Endothelial cell of umbilical vein (primary cell): ENCODE measurements around the gene BGN. TPM values are rescaled to one million over a fixed set of nuclear protein-coding genes. Genes with fewer than 3 reads are reported as not detected.

ENCODE experiments used
- BruUV-seq: library from RNA; stranded (reverse); fragments of 400-500 nt; replicated peaks from 2 replicates; lab custom pipeline; 2021; lab: Mats Ljungman, UMichigan
- CTCF ChIA-PET: fragments of 300-600, 350-600 bp; sonication (Branson Sonifier 250); formaldehyde crosslinking; loops from one replicate; lab custom pipeline; 2021; ENCODE audit warnings: antibody characterized with exemption, inconsistent platforms; lab: Charles Lee
- POLR2A ChIA-PET: fragments of 300-600, 350-600 bp; sonication (Branson Sonifier 250); formaldehyde crosslinking; loops from one replicate; lab custom pipeline; 2021; ENCODE audit warnings: antibody characterized with exemption, inconsistent platforms; lab: Charles Lee
- DNase-seq: peaks from one replicate; pipeline ENCODE4 v3.0.0-alpha.2; 2011; ENCODE audit warnings: low read depth, low spot score
- FAIRE-seq: peaks from 2 replicates; lab custom pipeline; 2011; peaks lifted over from hg19 to GRCh38; lab: Jason Lieb, UNC
- H2AFZ ChIP-seq: 2 replicates; pipeline ENCODE4 v1.6.0; 2012; ENCODE audit warnings: low read depth, low read length, control low read depth, inconsistent platforms
- H3K27ac ChIP-seq: 2 replicates; pipeline ENCODE4 v1.5.1; 2011; ENCODE audit warnings: low read depth, mild to moderate bottlenecking, control low read depth, low read length, moderate library complexity; ENCODE audit not compliant: insufficient read depth
- H3K27me3 ChIP-seq, 2 experiments: 2 replicates each; pipeline versions ENCODE4 v1.6.0 to v1.6.1; 2011; ENCODE audit warnings: low read length in 2 of 2, mixed read lengths in 1 of 2; ENCODE audit not compliant: control insufficient read depth in 2 of 2, insufficient read depth in 2 of 2
- H3K36me3 ChIP-seq, 2 experiments: 2 replicates in 1 of 2; 3 replicates in 1 of 2; pipeline ENCODE4 v1.5.1; 2011; ENCODE audit warnings: low read length in 2 of 2, mild to moderate bottlenecking in 1 of 2, moderate library complexity in 1 of 2; ENCODE audit not compliant: control insufficient read depth in 2 of 2, insufficient read depth in 2 of 2; ENCODE audit errors: extremely low read depth in 1 of 2
- H3K4me1 ChIP-seq: 3 replicates; pipeline ENCODE4 v1.5.1; 2011; ENCODE audit warnings: mild to moderate bottlenecking, low read length; ENCODE audit not compliant: control insufficient read depth, insufficient read depth; ENCODE audit errors: extremely low read depth
- H3K4me2 ChIP-seq: 2 replicates; pipeline ENCODE4 v1.6.1; 2011; ENCODE audit warnings: low read length, control low read depth, mixed read lengths; ENCODE audit not compliant: insufficient read depth
- H3K4me3 ChIP-seq, 3 experiments: fragments of 200-600 bp in 1 of 3; sonication (generic), shearing (Covaris generic) in 1 of 3; replicated peaks in 1 of 3; 2 replicates each; pipeline ENCODE4 v1.5.1; 2011 to 2016; ENCODE audit warnings: control low read depth in 3 of 3, low read length in 3 of 3, mild to moderate bottlenecking in 2 of 3, inconsistent platforms in 1 of 3, low read depth in 1 of 3, moderate library complexity in 1 of 3; ENCODE audit not compliant: insufficient read depth in 1 of 3
- H3K79me2 ChIP-seq: 2 replicates; pipeline ENCODE4 v1.6.0; 2012; ENCODE audit warnings: low read length, inconsistent platforms; ENCODE audit not compliant: control insufficient read depth, insufficient read depth
- H3K9ac ChIP-seq: replicated peaks from 2 replicates; pipeline ENCODE3; 2011; ENCODE audit warnings: low read length, control low read depth; ENCODE audit not compliant: insufficient read depth; ENCODE audit errors: extremely low read depth
- H3K9me1 ChIP-seq: replicated peaks from 3 replicates; pipeline ENCODE4 v1.6.0; 2011; ENCODE audit warnings: mild to moderate bottlenecking, low read length; ENCODE audit not compliant: control insufficient read depth, insufficient read depth; ENCODE audit errors: extremely low read depth
- H3K9me3 ChIP-seq: replicated peaks from 2 replicates; pipeline ENCODE4 v1.5.1; 2012; ENCODE audit warnings: low read length, inconsistent platforms; ENCODE audit not compliant: control insufficient read depth, insufficient read depth
- H4K20me1 ChIP-seq: replicated peaks from 2 replicates; pipeline ENCODE3; 2011; ENCODE audit warnings: mild to moderate bottlenecking, low read length; ENCODE audit not compliant: control insufficient read depth, insufficient read depth; ENCODE audit errors: extremely low read depth
- EZH2 ChIP-seq: IDR thresholded peaks from 2 replicates; pipeline ENCODE4 v1.6.1; 2012; ENCODE audit warnings: borderline replicate concordance, low read depth, mild to moderate bottlenecking, moderate library complexity, low read length, inconsistent platforms; ENCODE audit not compliant: severe bottlenecking
- FOS ChIP-seq: IDR thresholded peaks from 2 replicates; pipeline ENCODE4 v1.6.1; 2011; ENCODE audit warnings: mild to moderate bottlenecking, low read length, moderate library complexity, borderline replicate concordance; ENCODE audit not compliant: insufficient read depth
- GATA2 ChIP-seq: IDR thresholded peaks from 2 replicates; pipeline ENCODE4 v1.7.0; 2011; ENCODE audit warnings: low read depth, mild to moderate bottlenecking, moderate library complexity, mixed read lengths, low read length; ENCODE audit not compliant: insufficient read length, insufficient read depth
- JUN ChIP-seq: IDR thresholded peaks from 2 replicates; pipeline ENCODE4 v1.6.1; 2011; ENCODE audit warnings: borderline replicate concordance, low read depth; ENCODE audit not compliant: insufficient read length, insufficient read depth
- MYC ChIP-seq: IDR thresholded peaks from one replicate; pipeline ENCODE4 v1.6.1; 2011; ENCODE audit warnings: mild to moderate bottlenecking, low read depth, low read length
- POLR2A ChIP-seq: IDR thresholded peaks from 2 replicates; pipeline ENCODE4 v1.6.1; 2012; ENCODE audit warnings: low read depth, mild to moderate bottlenecking, control low read depth, low read length
- POLR2AphosphoS5 ChIP-seq: IDR thresholded peaks from 2 replicates; pipeline ENCODE4 v1.6.1; 2012; ENCODE audit warnings: low read depth, mild to moderate bottlenecking, control low read depth, low read length, moderate library complexity; ENCODE audit not compliant: insufficient read depth
- dilution Hi-C: fragments of 300-500 bp; cut with MboI; formaldehyde crosslinking; loops from one replicate; pipeline ENCODE4 v1.15.0; 2019; ENCODE audit warnings: low sequenced_read_pairs; ENCODE audit not compliant: extremely low pct_ligation_motif_present
- intact Hi-C: fragments of 100-400 bp; cut with micrococcal nuclease; formaldehyde crosslinking; loops from one replicate; pipeline ENCODE4 v1.10.0; 2022
- polyA plus RNA-seq, 4 experiments: library from polyadenylated mRNA; depleted of rRNA in 3 of 4; stranded (reverse) in 3 of 4; unstranded in 1 of 4; fragments of >200 nt; gene quantifications; 2 replicates each; pipeline versions ENCODE4 v1.2.1 to v1.2.3, GENCODE V29; 2011 to 2012; ENCODE audit warnings: missing spikeins in 1 of 4
- total RNA-seq: library from RNA; stranded (reverse); gene quantifications from 2 replicates; pipeline ENCODE4 v1.2.3, GENCODE V29; 2021
- TF ChIP-seq, protein P1 (sequence below), 2 donors: IDR thresholded peaks; 1 replicate in 1 of 2; 2 replicates in 1 of 2; pipeline ENCODE4 v1.5.1; 2011; ENCODE audit warnings: low read length in 2 of 2, mild to moderate bottlenecking in 2 of 2, moderate library complexity in 2 of 2, control low read depth in 1 of 2, inconsistent platforms in 1 of 2, low read depth in 1 of 2; ENCODE audit not compliant: insufficient read depth in 1 of 2; ENCODE audit errors: extremely low read depth in 1 of 2
- TF ChIP-seq, protein P2 (sequence below): IDR thresholded peaks from 2 replicates; pipeline ENCODE4 v1.6.1; 2011; ENCODE audit not compliant: insufficient read depth, insufficient read length

BGN gene
- total and polyA plus RNA-seq, 2 donors (not counting 3 experiments of a cell fraction or from before 2014, with no cell fraction given): 479 to 879 TPM

- ChIA-PET CTCF (interaction anchor here (2.0 to 9.1 kb wide), 2 partner anchors 18 to 110 kb away, joined by 7 to 89 read pairs; no protein-coding TSS in a partner anchor), POLR2A (no interaction called here)
- Histone ChIP-seq H4K20me1 (no peaks in the 10 kb centered on the region), H3K9me3 (no peaks in the 10 kb centered on the region), H3K9me1 (no peaks in the 10 kb centered on the region), H3K79me2 (no peaks in the 10 kb centered on the region), H3K9ac (no peak overlapping the region), H3K4me1 (no peaks in the 10 kb centered on the region), H3K4me2 (no peak overlapping the region), H3K4me3 (no peak overlapping the region), H3K27me3 (no peaks in the 10 kb centered on the region), H3K27ac (no peak overlapping the region), H3K36me3 (no peaks in the 10 kb centered on the region), H2AFZ (no peak overlapping the region)
- intact Hi-C loops (no loop called here), dilution Hi-C loops (no loop called here)
- no peak for DNase-seq
- no TSS peak for BruUV-seq
- FAIRE-seq: no peak
- TF ChIP-seq, protein P1, sequence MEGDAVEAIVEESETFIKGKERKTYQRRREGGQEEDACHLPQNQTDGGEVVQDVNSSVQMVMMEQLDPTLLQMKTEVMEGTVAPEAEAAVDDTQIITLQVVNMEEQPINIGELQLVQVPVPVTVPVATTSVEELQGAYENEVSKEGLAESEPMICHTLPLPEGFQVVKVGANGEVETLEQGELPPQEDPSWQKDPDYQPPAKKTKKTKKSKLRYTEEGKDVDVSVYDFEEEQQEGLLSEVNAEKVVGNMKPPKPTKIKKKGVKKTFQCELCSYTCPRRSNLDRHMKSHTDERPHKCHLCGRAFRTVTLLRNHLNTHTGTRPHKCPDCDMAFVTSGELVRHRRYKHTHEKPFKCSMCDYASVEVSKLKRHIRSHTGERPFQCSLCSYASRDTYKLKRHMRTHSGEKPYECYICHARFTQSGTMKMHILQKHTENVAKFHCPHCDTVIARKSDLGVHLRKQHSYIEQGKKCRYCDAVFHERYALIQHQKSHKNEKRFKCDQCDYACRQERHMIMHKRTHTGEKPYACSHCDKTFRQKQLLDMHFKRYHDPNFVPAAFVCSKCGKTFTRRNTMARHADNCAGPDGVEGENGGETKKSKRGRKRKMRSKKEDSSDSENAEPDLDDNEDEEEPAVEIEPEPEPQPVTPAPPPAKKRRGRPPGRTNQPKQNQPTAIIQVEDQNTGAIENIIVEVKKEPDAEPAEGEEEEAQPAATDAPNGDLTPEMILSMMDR (IDR thresholded peaks at IDR 0.05; ENCODE audit: extremely low read depth in 1 of 2, insufficient read depth in 1 of 2, low read depth in 1 of 2, low read length in 2 of 2): no peak
- TF ChIP-seq FOS: no peak
- TF ChIP-seq EZH2: no peak
- no peak for TF ChIP-seq POLR2AphosphoS5
- no peak for TF ChIP-seq MYC
- TF ChIP-seq, protein P2, sequence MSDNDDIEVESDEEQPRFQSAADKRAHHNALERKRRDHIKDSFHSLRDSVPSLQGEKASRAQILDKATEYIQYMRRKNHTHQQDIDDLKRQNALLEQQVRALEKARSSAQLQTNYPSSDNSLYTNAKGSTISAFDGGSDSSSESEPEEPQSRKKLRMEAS: no peak
- no peak for TF ChIP-seq POLR2A
- no peak for TF ChIP-seq GATA2
- no peak for TF ChIP-seq JUN
Observed at GRCh38 chrX:153557618-153558355, 63.0 kb downstream of the BGN start.

Other genes starting within 250 kb of the BGN start
- gene PNMA6F, start 173.2 kb upstream of the BGN start, total RNA-seq: not detected in 2 replicates
- not detected in 2 replicates for gene PNMA6F, start 173.2 kb upstream of the BGN start, polyA plus RNA-seq
- 8.5 and 11.0 TPM in 2 replicates for gene ZNF275, start 160.8 kb upstream of the BGN start, total RNA-seq
- gene ZNF275, start 160.8 kb upstream of the BGN start, polyA plus RNA-seq: 9.7 and 10.3 TPM in 2 replicates
- not detected in 2 replicates for gene PNMA6E, start 93.6 kb upstream of the BGN start, total RNA-seq
- gene PNMA6E, start 93.6 kb upstream of the BGN start, polyA plus RNA-seq: not detected in 2 replicates
- gene ZFP92, start 83.5 kb upstream of the BGN start, total RNA-seq: 1.2 TPM in 2 replicates
- 0.36 and 0.43 TPM in 2 replicates for gene ZFP92, start 83.5 kb upstream of the BGN start, polyA plus RNA-seq
- 0.82 and 1.9 TPM in 2 replicates for gene TREX2, start 48.9 kb upstream of the BGN start, total RNA-seq
- gene TREX2, start 48.9 kb upstream of the BGN start, polyA plus RNA-seq: 0.99 and 1.9 TPM in 2 replicates
- gene HAUS7, start 24.4 kb upstream of the BGN start, total RNA-seq: 30.6 and 46.4 TPM in 2 replicates
- gene HAUS7, start 24.4 kb upstream of the BGN start, polyA plus RNA-seq: 31.0 and 33.4 TPM in 2 replicates
- gene ATP2B3, start 22.7 kb downstream of the BGN start, total RNA-seq: 0.07 and 0.16 TPM in 2 replicates
- 0.01 and 0.02 TPM in 2 replicates for gene ATP2B3, start 22.7 kb downstream of the BGN start, polyA plus RNA-seq
- 20.8 and 21.3 TPM in 2 replicates for gene CCNQ, start 104.2 kb downstream of the BGN start, total RNA-seq
- gene CCNQ, start 104.2 kb downstream of the BGN start, polyA plus RNA-seq: 37.0 and 42.9 TPM in 2 replicates
- gene DUSP9, start 152.2 kb downstream of the BGN start, total RNA-seq: 0.35 TPM in 1 of 2 replicates, not detected in the other
- 0.04 and 0.05 TPM in 2 replicates for gene DUSP9, start 152.2 kb downstream of the BGN start, polyA plus RNA-seq
- not detected in 2 replicates for gene PNCK, start 178.8 kb downstream of the BGN start, total RNA-seq
- gene PNCK, start 178.8 kb downstream of the BGN start, polyA plus RNA-seq: 0.12 and 0.37 TPM in 2 replicates
- 23.6 and 28.8 TPM in 2 replicates for gene SLC6A8, start 192.9 kb downstream of the BGN start, total RNA-seq
- gene SLC6A8, start 192.9 kb downstream of the BGN start, polyA plus RNA-seq: 22.7 and 22.8 TPM in 2 replicates
- 198 and 203 TPM in 2 replicates for gene BCAP31, start 229.4 kb downstream of the BGN start, total RNA-seq
- 169 and 220 TPM in 2 replicates for gene BCAP31, start 229.4 kb downstream of the BGN start, polyA plus RNA-seq
- 12.9 and 14.3 TPM in 2 replicates for gene ABCD1, start 229.9 kb downstream of the BGN start, total RNA-seq
- 9.1 and 11.3 TPM in 2 replicates for gene ABCD1, start 229.9 kb downstream of the BGN start, polyA plus RNA-seq